ENCODE results near the gene TRMT1. TPM values are rescaled to one million over a fixed set of nuclear protein-coding genes. Genes with fewer than 3 reads are reported as not detected.

TRMT1 gene
- total RNA-seq, 1 experiment from 2014 or later: 91.8 TPM

DNA sequence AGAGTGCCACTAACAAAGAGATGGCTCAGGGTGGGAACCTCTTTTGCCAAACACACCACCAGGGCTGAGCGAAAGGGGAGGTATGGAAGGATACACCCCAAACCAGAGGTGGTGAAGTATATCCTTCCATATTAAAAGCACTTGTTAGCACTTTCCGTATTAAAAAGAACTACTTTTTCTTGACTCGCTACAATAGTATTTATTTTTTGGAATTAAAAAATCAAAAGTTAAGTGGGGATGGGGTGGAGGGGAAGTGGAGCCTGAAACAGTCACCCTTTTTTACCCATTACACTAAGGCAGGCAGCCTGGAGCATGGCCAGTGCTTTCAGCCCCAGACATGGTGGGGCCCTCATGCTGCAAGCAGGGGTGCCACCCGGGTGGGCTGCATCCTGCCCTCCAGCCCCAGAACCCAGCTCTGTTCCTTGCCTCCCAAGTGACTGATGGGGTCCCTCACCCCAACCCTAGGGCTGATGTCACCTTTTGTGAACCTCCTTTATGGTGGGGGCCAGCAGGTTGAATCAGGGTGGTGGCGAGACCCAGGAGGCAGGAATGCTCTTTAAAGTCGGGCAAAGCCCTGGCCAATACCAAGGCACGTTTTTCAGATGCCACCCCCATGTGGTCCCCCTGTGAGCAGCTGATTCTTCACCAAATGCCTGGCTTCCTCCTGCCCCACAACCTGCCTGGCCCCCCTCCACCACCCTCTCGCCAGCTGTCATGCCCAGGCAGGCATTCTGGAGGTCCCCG is 44.9 kb downstream of the TRMT1 start:
- Histone ChIP-seq H3K9me3 (ENCODE audit: low read length) (no peaks in the 10 kb centered on the region), H2AFZ (ENCODE audit: low read length) (no peak overlapping the region), H3K4me3 (ENCODE audit: low read length) (no peak overlapping the region), H4K20me1 (ENCODE audit: low read length) (no peaks in the 10 kb centered on the region), H3K9me2 (replicated peaks; ENCODE audit: low read length) (no peaks in the 10 kb centered on the region), H3K9ac (ENCODE audit: low read length) (no peak overlapping the region), H3K79me2 (ENCODE audit: low read length) (peaks cover under 1% of the 10 kb centered on the region; the same call in 1 of the 2 replicates), H3K27me3 (ENCODE audit: low read length) (no peaks in the 10 kb centered on the region), H3F3A (ENCODE audit: low read length, unreplicated experiment) (no peaks in the 10 kb centered on the region), H3K36me3 (ENCODE audit: low read depth, low read length) (peaks cover 12% of the 10 kb centered on the region; the same call in 1 of the 2 replicates), H3K27ac (ENCODE audit: low read length) (no peak overlapping the region), H3K4me2 (ENCODE audit: low read length) (no peak overlapping the region), H3K4me1 (ENCODE audit: insufficient read depth, low read length) (no peaks in the 10 kb centered on the region)
- POLR2A ChIA-PET (ENCODE audit: unreplicated experiment): interaction anchor here (0.5 kb wide), 1 partner anchor 1347 kb away, joined by 13 read pairs; no protein-coding TSS in a partner anchor
- intact Hi-C loops (cut with micrococcal nuclease): no loop called here
- CTCF ChIA-PET: no interaction called here
- ATAC-seq: no peak
- TF ChIP-seq EZH2phosphoT487 (IDR thresholded peaks at IDR 0.05; ENCODE audit: borderline replicate concordance, low read length): no peak
- BruUV-seq (replicated peaks): no TSS peak
- DNase-seq: no peak

DNA sequence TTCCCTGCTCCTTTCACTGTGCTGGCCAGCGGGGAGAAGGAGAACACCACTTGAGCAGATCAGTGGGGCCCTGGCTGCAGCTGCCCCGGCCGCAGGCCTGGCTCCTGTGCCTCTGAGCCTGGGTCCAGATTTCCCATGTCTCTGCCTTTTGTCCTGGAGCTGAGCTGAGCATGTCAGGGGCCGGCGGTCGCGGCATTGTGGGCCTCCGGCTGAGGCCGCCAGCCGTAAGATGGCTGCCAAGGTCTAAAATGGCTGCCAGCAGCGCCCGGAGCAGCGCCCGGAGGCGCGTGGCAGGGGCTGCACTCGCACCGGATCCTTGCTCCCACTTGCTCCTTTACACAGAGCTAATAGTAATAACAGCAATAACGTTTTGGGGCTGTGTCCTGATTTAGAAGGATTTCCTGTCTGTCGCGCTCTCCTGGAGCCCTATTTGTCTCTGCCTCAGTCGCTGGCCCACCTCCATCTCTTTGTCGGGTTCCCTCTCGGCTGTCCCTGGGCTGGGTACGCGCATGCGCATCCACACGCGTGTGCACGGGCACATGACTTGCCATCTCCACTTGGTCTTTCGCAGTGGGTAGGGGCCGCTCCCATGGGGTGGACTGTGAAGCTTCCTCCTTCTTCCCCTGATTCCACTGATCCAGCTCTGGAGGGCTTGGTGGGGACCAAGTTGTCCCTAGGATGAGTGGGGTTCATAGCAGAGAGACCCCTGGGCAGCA is 46.0 kb downstream of the TRMT1 start:
- no peaks in the 10 kb centered on the region for H4K20me1 ChIP-seq (ENCODE audit: low read length)

More for the DNA sequence above, 46.0 kb downstream of the TRMT1 start:
- Histone ChIP-seq H3K4me1 (ENCODE audit: insufficient read depth, low read length) (no peaks in the 10 kb centered on the region), H2AFZ (ENCODE audit: low read length) (no peak overlapping the region), H3K27ac (ENCODE audit: low read length) (no peak overlapping the region), H3F3A (ENCODE audit: low read length, unreplicated experiment) (no peaks in the 10 kb centered on the region), H3K4me2 (ENCODE audit: low read length) (no peak overlapping the region), H3K4me3 (ENCODE audit: low read length) (no peak overlapping the region), H3K9me3 (ENCODE audit: low read length) (no peaks in the 10 kb centered on the region), H3K9ac (ENCODE audit: low read length) (no peak overlapping the region), H3K36me3 (ENCODE audit: low read depth, low read length) (peaks cover 8% of the 10 kb centered on the region; the same call in 1 of the 2 replicates), H3K27me3 (ENCODE audit: low read length) (no peaks in the 10 kb centered on the region), H3K9me2 (replicated peaks; ENCODE audit: low read length) (no peaks in the 10 kb centered on the region), H3K79me2 (ENCODE audit: low read length) (peaks cover 4% of the 10 kb centered on the region; the same call in 1 of the 2 replicates)
- ATAC-seq: no peak
- intact Hi-C loops (cut with micrococcal nuclease): no loop called here
- ChIA-PET CTCF (no interaction called here), POLR2A (ENCODE audit: unreplicated experiment) (no interaction called here)
- TF ChIP-seq CTCF (conservative IDR thresholded peaks at IDR 0.05; ENCODE audit: low read depth, low read length): no peak
- no peak for TF ChIP-seq EZH2phosphoT487 (IDR thresholded peaks at IDR 0.05; ENCODE audit: borderline replicate concordance, low read length)
- no peak for TF ChIP-seq EZH2 (IDR thresholded peaks at IDR 0.05; ENCODE audit: low read length, unreplicated experiment)
- no TSS peak for BruUV-seq (replicated peaks)
- DNase-seq: no peak

All from PC-3 (cell line).